AG04450 (cell line): ENCODE results near the gene ACYP2. TPM values are rescaled to one million over a fixed set of nuclear protein-coding genes. Genes with fewer than 3 reads are reported as not detected.

Experiments used
- CTCF ChIA-PET: fragments of 300-600, 350-600 bp; formaldehyde crosslinking; extraction: SDS; loops from one replicate; lab custom pipeline; 2022; ENCODE audit warnings: antibody characterized with exemption, inconsistent platforms; lab: Charles Lee
- POLR2A ChIA-PET: fragments of 350-600 bp; formaldehyde crosslinking; extraction: SDS; loops from one replicate; lab custom pipeline; 2021; ENCODE audit warnings: antibody characterized with exemption, inconsistent platforms; lab: Yijun Ruan, JAX
- DNase-seq: peaks from one replicate; pipeline ENCODE4 v3.0.0-alpha.2; 2011; ENCODE audit warnings: low read depth, low spot score
- H3K27ac ChIP-seq: one replicate; pipeline ENCODE4 v1.5.1; 2012; ENCODE audit warnings: low read depth, low read length, control low read depth
- H3K27me3 ChIP-seq: one replicate; pipeline ENCODE4 v1.6.0; 2012; ENCODE audit warnings: low read length; ENCODE audit not compliant: control insufficient read depth, insufficient read depth
- H3K4me3 ChIP-seq: 2 replicates; pipeline ENCODE4 v1.5.1; 2011; ENCODE audit warnings: mild to moderate bottlenecking, low read depth, low read length, control low read depth
- H3K9me3 ChIP-seq: 2 replicates; pipeline ENCODE4 v1.5.1; 2012; ENCODE audit warnings: low read length; ENCODE audit not compliant: control insufficient read depth, insufficient read depth
- polyA plus RNA-seq: library from polyadenylated mRNA; depleted of rRNA; stranded (reverse); fragments of >200 nt; gene quantifications from 2 replicates; pipeline ENCODE4 v1.2.3, GENCODE V29; 2011
- TF ChIP-seq, protein P1 (sequence below): IDR thresholded peaks from 2 replicates; pipeline ENCODE4 v1.5.1; 2011; ENCODE audit warnings: low read depth, low read length, control low read depth, inconsistent platforms

Gene ACYP2
- polyA plus RNA-seq, 1 experiment, result 8.1 TPM

DNA sequence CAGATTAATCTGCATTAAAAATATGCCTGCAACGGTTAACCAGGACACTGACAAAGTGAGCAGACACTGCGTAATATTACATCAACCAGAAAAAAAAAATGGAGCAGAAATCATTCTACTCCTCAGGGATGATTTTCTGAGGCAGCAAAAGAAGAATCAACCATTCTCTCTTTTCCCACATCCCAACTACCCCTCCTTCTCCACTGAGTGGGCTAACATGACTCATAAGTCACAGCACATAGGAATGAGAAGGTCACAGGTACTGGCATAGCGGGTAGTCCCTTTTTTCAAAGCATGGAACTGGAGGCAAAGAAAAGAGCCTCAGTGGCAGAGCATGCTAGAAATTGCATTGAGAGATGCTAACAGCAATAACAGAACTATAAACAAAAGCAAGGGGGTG is 194.9 kb downstream of the ACYP2 start:
- Histone ChIP-seq H3K9me3 (no peaks in the 10 kb centered on the region), H3K4me3 (no peak overlapping the region), H3K27me3 (no peaks in the 10 kb centered on the region), H3K27ac (no peak overlapping the region)
- CTCF ChIA-PET, result interaction anchor here (0.6 to 1.7 kb wide), 2 partner anchors 50 to 252 kb away, joined by 3 read pairs; no protein-coding TSS in a partner anchor
- TF ChIP-seq, protein P1, sequence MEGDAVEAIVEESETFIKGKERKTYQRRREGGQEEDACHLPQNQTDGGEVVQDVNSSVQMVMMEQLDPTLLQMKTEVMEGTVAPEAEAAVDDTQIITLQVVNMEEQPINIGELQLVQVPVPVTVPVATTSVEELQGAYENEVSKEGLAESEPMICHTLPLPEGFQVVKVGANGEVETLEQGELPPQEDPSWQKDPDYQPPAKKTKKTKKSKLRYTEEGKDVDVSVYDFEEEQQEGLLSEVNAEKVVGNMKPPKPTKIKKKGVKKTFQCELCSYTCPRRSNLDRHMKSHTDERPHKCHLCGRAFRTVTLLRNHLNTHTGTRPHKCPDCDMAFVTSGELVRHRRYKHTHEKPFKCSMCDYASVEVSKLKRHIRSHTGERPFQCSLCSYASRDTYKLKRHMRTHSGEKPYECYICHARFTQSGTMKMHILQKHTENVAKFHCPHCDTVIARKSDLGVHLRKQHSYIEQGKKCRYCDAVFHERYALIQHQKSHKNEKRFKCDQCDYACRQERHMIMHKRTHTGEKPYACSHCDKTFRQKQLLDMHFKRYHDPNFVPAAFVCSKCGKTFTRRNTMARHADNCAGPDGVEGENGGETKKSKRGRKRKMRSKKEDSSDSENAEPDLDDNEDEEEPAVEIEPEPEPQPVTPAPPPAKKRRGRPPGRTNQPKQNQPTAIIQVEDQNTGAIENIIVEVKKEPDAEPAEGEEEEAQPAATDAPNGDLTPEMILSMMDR, result no peak
- no peak for DNase-seq
- POLR2A ChIA-PET, result no interaction called here

DNA sequence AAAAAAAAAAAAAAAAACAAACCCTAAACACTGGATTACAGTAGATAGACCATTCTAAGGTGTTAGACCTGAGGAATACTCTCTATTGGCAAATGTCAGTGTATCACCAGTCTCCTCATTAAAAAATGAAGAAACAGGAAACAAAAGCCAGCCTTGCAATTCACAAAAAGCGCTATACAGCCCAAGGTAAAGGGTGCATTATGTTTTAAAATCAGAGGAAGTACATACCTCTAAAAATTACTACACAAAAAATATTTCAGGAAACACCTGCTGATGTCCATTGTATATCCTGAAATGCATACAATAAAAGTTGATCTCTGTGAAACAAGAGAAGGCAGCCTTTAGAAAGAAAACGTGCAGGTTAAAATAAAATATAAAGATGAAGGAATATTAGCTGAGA is 195.5 kb downstream of the ACYP2 start:
- ChIA-PET POLR2A (no interaction called here), CTCF (interaction anchor here (0.6 to 1.7 kb wide), 2 partner anchors 49 to 252 kb away, joined by 3 read pairs; no protein-coding TSS in a partner anchor)
- no peak for DNase-seq
- H3K27me3 ChIP-seq, result no peaks in the 10 kb centered on the region
- no peak overlapping the region for H3K4me3 ChIP-seq
- no peaks in the 10 kb centered on the region for H3K9me3 ChIP-seq
- TF ChIP-seq, protein P1, result no peak
- no peak overlapping the region for H3K27ac ChIP-seq

DNA sequence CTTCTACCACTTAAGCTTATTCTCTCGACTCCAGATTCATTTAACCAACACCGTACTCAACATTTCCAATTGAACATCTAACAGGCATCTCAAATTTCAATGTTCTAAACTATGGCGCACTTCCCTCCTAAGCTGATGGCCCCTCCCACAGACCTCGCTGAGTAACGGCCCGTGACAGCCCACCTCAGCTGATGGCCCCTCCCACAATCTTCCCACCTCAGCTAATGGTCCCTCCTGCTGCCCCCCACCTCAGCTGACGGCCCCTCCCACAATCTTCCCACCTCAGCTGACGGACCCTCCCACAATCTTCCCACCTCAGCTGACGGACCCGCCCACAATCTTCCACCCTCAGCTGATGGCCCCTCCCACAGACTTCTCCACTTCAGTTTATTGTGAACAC is 197.7 kb downstream of the ACYP2 start:
- TF ChIP-seq, protein P1, result no peak

DNA sequence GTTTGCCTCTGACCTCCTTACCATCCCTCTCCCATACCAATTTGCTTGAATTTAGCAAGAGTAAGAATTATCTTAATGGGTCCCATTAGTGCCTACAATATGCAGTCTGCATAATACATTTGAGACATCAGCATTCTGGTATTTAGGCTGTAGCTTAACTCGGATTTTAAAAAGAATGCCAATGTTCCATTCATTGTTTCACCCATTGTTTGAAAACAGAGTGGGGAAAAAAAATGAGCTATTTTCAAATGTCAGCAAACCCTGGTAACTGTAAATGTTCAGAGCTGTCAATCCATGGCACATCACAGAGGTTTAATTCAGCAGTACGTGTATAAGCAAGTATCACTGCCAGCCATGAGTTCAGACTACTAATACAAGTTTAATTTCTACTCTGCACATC is 202.6 kb downstream of the ACYP2 start:
- Histone ChIP-seq H3K27ac (no peak overlapping the region), H3K9me3 (no peaks in the 10 kb centered on the region), H3K27me3 (no peaks in the 10 kb centered on the region), H3K4me3 (no peak overlapping the region)
- ChIA-PET POLR2A (no interaction called here), CTCF (interaction anchor here (0.6 kb wide), 1 partner anchor 138 kb away, joined by 3 read pairs; no protein-coding TSS in a partner anchor)
- TF ChIP-seq, protein P1, result no peak
- no peak for DNase-seq

More for the DNA sequence above, 197.7 kb downstream of the ACYP2 start:
- Histone ChIP-seq H3K9me3 (no peaks in the 10 kb centered on the region), H3K27ac (no peak overlapping the region), H3K27me3 (no peaks in the 10 kb centered on the region), H3K4me3 (no peak overlapping the region)
- ChIA-PET POLR2A (no interaction called here), CTCF (no interaction called here)
- DNase-seq, result no peak

DNA sequence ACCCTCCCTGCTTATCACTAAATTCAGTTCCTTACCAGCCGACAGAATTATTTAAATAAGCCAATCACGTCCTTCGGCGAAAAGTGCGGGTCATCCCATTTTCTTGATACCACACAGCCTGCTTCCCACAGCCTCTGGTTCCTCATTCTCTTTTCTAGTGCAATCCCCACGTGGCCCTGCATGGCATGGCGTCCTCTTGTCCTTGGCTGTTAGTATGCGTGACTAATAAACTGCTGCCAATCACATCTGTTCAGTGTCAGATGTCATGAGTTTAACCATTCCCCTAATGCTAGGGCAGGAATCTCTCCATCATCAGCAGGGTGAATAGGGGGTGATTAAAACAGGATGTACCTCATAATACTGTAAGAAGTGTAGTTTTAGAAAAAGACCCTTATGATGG is 203.4 kb downstream of the ACYP2 start:
- H3K4me3 ChIP-seq, result no peak overlapping the region
- ChIA-PET CTCF (no interaction called here), POLR2A (no interaction called here)
- no peaks in the 10 kb centered on the region for H3K27me3 ChIP-seq
- no peaks in the 10 kb centered on the region for H3K9me3 ChIP-seq
- no peak for DNase-seq
- no peak overlapping the region for H3K27ac ChIP-seq
- TF ChIP-seq, protein P1, result no peak
